ENCODE data around the gene TSPAN9.

Gene TSPAN9

DNA sequence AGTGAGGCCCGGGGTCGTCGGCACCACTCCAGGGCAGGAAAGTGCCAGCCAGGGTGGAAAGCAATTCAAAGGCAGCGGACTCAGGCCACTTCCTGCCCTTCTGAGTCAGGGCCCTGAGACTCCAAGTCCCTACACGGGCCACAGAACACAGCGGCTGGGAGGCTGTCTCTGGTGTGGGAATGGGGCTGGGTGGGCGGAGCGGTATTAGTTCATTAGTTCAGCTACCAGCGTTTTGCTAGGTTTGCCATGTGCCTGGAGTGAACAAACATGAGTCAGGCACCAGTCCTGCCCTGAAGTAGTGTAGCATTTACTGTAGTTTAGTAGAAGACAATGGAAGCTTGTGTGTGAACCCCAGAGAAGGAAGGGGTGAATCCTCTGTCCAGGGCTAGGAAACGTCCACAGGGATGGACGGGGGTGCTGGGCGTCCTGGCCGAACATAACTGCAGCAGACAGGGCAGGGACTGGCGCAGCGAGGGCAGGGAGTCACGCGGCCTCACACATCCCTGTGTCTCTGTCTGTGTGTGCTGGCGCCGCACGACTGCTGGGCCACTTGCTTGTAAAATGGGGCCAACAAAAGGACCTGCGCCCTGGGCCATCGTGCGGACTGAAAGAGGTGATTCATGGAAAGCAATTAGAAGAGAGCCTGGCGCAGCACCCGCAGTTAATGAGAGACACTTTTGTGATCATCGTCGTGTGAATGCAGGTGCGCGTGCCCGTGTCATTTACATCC, 227.4 kb downstream of the TSPAN9 start:
- DNase-seq, result no peak

DNA sequence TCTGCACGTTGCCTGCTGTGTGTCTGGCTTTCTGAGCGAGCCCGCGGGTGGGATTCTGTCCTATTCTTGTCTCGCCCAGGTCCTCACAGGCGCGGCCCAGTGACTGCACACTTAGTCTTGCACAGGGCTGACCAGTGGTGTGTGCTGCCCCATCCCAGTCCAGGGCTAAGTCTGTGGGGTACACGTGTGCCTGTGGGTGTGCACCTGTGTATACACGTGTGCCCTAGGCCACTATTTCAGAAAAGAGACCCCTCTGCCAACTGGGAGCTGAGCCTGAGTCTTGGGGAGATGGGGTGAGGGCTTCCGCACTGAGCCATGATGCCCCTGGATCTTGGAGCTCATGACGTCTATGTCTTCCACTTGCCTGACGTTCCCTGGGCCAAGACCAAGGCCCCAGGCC, 228.3 kb downstream of the TSPAN9 start:
- DNase-seq, result no peak

DNA sequence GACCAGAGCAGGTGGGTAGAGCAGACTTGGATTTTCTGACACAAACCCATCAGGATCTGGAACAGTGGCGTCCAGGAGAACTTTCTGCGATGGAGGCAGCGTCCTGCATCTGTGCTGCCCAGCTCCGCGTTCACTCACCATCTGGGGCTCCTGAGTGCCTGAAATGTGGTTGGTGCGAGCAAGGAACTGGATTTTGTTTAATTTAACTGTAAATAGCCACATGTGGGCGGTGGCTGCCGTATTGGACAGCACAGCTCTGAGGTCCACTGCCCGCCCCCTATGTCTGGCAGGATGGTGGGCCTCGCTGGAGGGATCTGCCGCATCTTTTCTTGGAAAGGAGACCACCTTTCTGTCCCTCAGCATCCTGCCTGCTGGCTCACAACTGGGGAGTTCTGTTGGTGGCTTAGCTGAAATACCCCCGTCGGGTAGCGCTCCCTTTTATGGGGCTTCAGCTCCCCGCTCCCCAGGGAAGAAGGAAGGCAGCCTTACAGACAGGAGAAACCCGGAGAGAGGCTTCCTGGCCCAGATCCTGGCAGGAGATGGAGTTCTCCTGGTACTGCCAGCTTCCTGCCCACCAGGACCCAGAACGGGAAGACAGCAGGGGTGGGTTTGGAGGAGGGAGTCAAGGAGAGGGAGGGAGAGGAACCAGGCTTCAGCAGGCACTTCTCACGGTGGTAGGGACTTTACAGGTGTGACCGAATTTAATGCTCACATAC, 228.9 kb downstream of the TSPAN9 start:
- DNase-seq, result no peak

DNA sequence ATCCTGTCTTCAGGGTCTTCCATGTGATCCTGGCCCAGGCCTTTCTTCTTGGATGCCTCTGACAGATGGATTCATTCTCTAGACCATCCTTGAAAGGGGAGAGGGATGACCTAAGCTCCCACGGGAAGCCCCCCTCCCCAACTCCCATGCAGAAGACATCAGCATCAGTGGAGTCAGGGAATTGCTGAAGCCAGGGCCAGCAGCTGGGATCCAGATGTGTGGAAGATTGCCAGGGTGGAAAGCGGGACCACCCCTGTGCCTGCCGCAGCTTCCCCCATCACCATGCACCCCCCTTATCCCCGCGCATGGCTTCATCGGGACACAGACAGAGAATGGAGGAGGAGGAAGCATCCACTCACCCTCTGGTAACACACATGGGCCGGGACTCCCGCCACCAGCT, 230.2 kb downstream of the TSPAN9 start:
- no peak for DNase-seq

DNA sequence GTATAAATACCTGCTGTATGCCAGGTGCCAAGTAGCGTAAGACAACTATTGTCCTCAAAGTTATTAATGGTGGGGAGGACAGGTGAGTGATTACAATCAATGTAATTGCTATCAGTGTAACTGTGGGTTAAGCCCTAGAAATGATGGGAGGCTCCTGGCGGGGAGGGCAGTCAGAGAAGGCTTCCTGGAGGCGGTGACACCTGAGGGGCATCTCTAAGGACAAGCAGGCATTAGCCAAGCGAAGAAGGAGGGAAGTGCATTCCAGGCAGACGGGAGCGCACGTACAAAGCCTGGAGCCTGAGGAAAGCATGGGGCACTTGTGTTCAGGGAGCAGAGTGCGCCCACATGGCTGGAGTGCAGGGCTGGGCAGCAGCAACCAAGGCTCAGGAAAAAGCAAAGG, 230.9 kb downstream of the TSPAN9 start:
- DNase-seq, result no peak

DNA sequence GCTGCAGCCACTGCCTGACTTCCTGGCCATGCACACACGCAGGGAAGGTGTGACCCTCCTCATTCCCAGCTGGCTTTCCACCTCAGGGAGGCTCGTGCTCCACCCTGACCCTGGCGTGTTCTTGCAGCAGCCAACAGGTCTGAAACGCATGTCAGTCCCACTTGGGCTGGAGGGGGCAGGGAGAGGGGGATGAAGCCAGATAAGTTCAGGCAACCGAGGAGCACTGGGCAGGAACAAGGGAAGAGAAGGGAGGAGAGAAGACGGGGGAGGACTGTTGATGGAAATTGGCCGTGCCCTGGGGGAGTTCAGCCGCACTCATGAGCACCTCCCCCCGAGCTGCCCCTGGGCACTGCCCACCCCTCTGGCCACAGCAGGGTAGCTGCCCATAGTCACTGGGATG, 231.4 kb downstream of the TSPAN9 start:
- no peak for DNase-seq

DNA sequence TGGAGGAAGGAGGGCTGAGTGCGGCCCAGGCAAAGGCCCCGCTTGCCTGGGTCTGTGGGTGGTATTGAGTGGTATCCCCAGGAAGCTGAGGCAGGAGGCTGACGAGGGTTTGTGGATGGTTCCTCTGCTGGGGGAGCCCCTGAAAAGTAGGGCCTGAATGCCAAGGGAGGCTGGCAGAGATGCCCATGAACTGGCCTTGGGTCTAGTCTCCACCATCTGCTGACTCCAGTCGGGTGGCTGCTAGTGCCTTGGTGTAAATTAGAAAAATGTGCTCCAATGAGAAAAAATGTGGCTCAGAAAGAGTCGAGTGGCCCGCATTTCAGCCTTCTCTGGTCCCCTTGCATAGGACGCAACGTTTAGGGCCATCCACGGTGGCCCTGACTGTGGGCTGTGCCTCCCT, 232.6 kb downstream of the TSPAN9 start:
- no peak for DNase-seq

DNA sequence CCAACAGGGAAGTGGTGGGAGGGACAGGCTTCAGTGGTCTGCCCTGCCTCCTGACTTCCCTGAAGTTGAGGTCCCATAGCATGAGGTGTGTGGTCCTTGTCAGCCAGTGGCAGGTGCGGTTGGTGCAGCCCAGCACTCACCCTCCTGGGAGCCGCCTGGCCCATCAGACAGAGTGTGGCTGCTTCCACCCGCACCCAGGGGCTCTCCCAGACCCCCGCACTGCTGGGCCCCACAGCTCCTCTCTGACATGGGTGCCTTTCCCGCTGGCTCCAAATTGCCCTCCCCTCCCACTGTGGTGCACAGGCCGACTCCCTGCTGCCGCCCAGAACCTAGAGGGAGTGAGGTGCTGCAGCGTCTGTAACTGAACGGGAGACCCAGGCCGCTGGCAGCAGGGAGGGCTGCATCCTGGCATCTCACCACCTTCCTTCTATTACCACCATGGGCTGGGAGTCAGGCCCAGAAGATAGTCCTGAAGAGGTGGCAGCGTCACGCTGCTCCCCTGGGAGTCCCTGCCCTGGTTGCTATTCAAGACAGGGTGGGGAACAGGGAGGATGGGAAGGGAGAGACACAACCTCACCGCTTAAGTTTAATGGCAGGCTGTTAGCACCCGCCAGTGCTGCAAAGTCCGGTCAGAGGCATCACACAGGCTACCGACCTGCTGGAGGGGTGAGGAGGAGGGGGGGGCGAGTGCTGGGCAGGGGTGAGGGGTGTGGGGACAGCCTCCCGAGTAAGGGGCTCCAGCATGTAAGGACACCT, 233.3 kb downstream of the TSPAN9 start:
- DNase-seq, result no peak

DNA sequence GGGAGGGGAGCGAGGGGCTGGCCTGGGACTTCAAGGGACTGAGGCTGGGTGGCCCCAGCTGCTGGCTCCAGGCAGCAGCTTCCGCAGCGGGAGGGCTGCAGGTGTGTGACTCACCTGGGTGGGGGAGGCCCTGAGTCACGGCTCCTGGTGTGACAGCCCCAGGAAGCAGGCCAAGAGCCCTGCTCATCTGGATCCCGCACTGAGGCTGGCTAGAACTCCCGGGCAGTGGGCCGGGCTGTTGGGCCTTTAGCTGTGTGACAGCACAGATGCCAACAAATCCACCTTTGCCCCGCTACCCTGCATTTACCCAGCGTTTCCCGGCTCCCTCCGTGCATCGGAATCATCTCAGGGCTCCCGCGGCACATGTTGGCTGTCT, 233.8 kb downstream of the TSPAN9 start:
- no peak for DNase-seq

DNA sequence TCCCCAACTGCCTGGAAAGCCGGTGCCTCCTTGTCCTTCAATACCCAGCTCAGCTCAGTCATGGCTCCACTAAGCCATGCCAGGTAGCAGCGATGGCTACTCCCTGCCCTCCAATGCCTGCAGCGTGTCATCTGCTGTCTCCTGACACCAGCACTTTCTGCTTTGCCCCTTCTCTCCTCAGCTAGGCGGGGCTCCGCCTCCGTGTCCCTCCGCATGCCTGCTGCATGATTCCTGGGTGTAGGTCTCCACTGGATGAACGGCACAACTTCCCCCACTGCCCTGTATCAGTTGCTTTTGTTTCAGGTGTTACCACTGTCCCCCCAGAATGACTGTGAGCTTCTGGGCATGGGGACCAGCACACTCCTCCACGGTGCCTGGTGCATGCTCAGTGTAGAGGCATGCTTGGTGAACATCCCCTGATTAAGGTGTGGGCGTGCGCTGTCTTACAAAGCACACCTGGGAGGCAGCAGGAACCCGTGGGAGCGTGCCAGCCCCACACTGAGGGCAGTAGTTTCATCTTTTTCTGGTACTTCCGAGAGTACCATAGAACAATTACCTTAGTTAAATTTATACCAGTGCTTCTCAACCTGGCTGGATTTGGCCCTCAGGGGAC, 234.4 kb downstream of the TSPAN9 start:
- DNase-seq, result no peak

DNA sequence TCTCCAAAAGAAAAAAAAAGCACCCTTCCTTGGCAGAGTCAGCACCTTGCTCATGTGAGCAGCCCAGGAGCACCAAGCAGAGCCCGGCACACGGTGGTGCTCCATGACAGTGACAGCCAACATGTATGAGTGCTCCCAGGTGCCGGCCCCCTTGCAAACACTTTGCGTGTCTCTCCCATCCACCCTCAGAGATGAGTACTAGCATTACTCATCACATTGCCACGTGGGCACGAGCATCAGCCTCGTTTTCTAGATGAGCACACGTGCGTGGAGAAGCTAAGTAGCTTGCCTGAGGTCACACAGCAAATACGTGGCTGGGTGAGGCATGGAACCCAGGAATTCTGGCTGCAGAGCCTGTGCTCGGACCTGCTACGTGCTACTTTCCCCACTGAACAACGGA, 235.9 kb downstream of the TSPAN9 start:
- DNase-seq, result no peak

DNA sequence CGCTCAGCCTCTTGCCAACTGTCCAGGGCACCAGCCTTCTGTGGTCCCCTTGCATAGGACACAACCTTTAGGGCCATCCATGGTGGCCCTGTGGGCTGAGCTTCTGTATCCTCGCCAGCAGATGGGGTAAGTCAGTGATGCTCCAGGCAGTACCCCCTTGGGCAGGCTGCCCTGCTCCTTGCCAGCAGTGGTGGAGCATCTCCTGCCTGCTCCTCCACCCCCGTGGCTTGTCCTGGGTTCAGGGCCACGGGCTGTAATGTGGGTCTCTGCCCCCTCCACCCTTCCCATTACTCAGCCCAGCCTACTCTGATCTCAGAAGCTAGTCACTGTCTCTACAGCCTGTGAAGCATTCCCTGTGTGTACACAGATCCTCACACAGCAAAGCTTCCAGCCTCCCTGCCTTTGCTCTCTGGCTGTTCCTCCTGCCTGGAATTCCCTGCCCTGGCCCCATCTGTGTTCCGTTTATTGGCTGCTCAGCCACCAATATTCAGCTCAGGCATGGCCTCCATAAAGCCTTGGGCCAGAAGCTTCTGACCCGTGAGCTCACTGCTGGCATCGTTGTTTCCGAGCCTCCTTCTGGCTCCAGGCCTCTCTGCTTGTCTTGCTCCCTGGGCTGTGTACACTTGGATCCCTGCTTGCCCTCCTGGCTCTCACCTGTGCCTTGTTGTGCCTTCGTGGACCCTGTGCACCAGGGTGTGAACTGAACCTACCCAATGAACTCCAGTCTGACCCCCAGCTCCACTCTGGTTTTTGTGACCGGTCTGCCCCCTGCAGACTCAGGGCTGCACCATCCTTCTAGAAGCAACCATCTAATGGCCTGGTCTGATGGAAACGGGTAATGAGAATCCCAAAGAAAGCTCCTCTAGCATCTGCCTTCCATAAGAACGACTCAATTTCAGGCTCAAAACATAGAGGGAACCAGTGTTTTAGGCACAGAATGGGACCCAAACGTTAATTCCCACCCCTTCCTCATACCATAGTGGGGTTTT, 236.8 kb downstream of the TSPAN9 start:
- DNase-seq, result no peak

DNA sequence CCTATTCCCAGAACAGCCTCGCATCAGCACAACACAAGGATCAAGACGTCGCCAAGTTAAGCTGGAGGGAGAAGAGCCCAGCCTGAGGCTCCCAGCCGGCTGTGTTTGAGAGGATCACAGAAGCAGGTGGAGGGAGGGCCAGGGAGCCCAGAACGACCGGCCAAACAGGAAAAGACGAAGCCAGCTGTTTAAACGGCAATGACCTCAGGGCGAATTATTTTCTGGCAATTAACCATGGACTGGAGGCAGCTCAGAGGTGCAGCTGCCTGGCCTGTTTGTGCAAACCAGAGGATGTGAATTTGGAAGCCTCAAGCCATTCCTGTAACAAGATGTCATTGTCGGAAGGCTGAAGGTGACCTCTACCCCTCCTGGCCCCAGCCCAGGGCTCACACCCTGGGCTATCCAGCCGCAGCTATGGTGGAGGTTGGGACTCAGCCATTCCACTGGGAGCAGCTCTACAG, 238.1 kb downstream of the TSPAN9 start:
- DNase-seq, result no peak

DNA sequence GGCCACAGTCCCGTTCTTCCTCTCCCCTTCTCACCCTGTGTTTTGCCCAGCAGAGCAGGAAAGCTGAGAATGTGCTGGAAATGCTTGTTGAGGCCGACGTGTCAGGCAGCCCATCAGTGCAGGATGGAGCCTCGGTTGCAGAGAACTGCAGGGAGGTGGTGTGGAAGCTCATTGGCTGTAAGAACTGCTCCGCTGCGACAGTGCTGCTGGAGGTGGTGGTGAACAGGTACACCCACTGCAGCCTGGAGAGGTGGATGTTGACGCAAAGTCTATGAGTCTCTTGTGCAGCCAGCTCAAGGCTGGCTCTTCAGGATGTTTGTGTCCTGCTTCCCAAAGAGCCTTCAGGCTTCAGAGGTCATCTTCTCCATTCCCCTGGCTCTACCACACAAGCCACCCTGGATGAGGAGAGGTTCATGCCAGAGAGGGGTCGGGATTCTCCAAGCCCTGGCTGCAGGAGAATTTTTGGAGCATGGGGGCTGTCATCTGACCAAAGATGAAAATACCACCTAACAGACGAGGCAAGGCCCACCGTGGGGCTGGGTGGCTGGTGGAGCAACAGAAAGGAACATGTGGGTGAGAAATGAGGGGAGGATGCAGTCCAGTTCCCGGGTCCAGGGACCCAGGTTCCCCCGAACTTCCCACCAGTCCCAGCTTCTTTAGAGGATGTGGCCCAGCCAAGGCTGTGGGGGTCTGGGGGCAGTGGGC, 239.7 kb downstream of the TSPAN9 start:
- DNase-seq, result no peak

DNA sequence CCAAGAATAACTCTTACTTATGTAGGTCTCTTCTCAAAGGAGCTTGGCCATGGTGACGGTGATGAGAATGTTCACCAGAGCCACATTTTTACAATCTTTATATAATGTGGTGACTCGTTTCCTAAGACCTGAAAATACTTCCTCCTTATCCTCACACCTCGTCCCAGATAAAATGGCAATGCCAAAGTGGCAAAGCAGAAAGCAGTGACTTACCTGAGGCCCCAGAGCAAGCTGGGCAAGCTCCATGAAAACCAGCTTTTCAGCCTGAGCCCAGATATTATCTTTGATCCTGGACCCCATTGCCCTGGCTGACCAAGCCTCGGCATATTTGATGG, 240.3 kb downstream of the TSPAN9 start:
- DNase-seq, result no peak

DNA sequence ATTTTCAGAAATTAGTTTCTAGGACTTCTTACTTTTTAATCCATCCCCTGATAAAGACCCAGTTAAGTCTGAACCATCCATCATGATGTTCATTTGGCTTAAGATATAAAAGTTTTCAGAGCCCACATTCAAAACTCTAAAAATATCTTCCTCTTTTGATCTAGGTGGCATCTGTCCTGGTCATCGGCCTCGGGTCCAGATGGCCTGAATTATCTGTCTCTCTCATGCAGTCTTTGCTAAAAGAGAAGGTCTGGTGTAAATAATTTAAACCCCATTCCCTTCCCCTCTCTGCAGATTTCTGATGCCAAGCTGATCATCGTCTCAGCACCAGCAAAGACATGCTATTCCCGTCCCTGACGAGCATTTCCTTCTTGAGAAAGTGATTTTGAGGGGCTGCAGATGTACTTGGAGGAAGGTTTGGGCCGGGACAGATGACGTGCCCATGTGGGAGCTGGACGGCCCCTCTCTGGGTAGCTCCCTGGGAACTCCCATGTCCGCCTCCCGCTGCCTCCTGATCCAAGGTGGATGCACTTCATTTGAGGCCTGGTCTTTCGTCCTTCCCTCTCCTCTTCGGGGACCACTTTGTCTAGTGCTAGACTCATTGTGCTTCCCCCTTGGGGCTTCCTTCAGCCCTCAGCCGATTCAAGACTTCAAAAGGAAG, 240.8 kb downstream of the TSPAN9 start:
- DNase-seq, result no peak

DNA sequence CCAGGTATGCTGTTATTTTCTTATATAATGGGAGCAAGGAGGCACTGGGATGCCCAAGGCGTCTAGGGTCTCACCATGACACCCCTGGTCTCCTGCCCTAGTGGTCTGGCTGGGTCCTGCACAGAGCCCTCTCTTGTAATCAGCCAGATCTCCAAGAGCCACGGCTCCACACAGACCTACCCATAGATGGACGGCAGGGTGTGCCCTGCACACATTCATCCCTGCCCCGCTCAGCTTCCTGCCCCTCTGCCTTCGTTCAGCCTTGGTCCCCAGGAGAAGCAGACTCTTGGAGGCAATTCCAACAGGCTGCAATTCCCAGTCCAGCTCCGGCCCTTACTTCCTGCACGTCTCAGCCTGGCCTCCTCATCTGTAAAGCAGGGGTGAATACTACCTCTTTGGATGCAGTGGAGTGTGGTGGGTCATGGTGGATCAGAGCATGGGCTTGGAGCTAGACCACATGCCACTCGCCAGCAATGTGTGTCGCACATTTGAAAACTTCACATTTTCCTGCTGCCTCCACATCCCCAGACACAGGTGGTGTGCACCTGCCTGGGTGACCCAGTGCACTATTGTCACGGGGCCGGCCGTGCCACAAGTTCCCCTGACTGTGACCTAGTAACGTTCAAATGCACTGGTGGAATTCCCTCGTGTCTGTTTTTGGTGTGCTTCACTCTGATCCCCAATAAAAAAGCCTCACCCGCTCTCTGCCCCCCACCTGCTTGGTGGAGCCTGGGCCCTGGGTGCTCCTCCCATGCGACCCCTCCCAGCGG, 242.7 kb downstream of the TSPAN9 start:
- DNase-seq, result no peak

DNA sequence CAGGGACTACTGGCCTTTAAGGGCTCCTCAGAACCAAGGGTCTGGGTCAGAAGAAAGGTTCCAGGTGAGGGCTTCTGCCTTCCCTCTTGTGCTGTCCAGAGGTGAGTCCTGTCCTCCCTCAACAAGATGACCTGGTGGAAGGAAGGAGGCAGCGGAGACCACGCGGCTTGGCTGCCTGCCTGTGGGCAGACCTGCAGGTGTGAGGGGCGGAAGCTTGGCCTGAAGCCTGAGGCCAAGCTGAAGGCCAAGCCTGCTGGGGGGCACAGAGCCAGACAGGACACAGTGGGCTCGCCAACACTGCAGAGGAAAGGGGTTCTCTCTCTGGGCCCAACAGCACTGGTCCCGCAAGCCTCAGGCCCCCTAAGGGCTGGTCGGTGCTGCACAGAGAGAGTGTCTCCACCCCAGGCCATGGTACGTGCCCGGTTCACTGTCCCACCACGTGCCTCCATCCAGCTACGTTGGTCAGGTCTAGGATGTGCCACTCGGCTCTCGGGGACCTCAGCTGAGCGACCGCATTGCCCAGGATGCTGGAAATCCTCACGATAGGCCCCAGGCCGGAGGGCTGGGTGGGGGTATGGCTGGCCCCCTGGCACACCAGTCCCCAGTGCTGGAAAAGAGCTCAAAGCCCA, 243.8 kb downstream of the TSPAN9 start:
- no peak for DNase-seq

DNA sequence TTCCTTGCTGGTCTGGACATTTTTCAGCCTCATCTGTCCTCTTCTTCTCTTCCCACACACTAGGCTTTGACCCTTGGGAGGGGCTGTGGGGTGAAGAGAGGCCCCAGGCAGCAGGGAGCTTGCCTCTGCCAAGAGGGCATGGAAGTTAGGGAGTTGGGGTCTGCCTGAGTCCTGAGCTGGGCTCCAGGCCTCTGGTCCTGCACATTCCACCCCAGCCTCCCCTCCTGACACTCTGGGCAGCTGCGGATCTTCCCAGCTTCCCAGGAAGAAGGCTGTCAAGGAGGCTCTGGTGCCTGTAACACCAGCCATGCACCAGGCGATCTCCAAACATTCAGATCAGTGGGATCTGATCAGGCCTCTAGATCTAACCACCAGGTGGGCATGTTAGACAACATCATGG, 244.7 kb downstream of the TSPAN9 start:
- DNase-seq, result no peak

Measured in SIG-M5 (cell line).